ENCODE data around the gene IDUA.
A peak's percentile ranks its signal among the peaks of the same experiment; 100 is the strongest.
"Not testable (repeated sequence)": the region's sequence is repeated elsewhere in the genome, so short reads cannot be mapped to it uniquely, and the experiment has no call there.

The IDUA gene
- 18.6 to 20.8 reads per million in 2 donors for total RNA-seq

DNA sequence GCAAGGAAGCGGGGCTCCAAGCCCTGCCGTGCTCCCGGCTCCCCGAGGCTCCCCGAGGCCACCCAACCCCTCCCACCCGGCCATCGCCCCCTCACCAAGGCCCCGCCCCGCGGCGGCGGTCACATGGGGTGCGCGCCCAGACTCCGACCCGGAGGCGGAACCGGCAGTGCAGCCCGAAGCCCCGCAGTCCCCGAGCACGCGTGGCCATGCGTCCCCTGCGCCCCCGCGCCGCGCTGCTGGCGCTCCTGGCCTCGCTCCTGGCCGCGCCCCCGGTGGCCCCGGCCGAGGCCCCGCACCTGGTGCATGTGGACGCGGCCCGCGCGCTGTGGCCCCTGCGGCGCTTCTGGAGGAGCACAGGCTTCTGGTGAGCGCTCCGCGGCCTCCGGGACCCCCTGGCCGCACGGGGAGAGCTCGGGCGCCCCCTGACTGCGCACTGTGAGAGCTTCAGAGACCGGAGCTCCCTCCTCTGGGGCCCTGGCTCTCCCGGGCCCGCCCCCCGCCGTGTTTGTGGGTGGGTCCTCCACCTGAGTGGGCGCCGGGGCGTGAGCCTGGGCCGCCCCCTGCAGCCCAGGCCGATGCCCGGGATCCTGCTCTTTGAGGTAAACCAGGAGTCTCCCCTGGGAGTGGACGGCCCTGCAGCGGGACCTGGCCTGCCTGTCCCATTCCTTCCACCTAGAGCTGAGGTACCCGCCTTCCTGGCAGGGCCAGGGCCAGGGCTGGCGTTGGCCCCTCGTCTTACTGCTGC, at the start of gene IDUA:
TSS of gene IDUA (plus strand) at position 166 of the 745 bp plus-strand sequence. CDS start at position 207, 41 bp downstream.
- DNase-seq = peak; percentile 85

DNA sequence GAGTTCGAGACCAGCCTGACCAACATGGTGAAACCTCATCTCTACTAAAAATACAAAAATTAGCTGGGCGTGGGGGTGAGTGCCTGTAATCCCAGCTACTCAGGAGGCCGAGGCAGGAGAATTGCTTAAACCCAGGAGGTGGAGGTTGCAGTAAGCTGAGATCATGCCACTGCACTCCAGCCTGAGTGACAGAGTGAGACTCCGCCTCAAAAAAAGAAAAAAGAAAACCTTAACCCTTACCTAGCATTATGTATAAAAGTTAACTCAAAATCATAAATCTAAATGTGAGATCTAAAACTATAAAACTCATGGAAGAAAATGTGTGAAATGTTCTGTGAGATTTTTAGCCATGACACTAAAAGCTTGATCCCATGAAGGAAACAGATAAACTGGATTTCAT, 47.3 kb upstream of the IDUA start:
- DNase-seq = not testable (repeated sequence)

DNA sequence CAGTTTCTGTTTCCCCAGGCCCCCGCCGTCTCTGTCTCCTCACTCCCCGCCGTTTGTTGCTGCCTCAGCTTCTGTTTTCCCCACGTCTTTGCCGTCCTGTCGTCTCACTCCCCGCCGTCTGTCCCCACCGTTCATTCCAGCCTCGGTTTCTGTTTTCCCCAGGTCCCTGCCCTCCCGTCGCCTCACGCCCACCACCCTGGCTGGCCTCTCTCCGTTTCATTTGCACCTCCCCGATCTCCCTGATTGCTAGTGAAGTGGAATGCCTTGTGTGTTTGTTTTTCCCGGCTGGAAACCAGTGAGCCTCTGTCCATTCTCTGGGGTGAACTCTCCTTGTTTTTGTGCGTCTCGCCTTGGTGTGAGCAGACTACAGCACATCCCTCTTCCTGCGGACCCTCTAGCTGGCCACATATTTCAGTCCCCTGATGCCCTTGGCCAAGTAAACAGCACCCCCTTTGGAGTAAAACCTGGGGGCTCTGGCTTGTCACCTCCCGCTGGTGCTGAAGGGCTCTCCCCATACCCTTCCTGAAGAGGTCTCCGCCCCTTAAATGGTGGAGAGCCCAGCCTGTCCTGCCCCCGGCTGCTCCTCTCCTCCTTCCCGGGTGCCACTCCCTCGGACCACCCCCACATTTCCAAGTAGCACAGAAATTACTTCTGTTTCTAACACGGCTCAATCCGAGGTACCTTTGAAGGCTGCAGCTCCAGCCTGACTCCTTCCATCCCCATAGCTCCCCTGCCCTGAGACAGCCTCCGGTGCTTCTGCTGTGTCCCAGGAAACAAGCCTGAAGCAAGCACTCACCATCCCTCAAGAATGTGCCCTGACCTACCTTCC, 41.4 kb upstream of the IDUA start:
- DNase-seq = no peak

GRCh38 chr4:946103-946450, 40.8 kb upstream of the IDUA start:
- no peak for DNase-seq

- no peak for DNase-seq
These were observed 40.0 kb upstream of the IDUA start for GRCh38 chr4:946517-947471.

GRCh38 chr4:947491-947971, 39.3 kb upstream of the IDUA start:
- no peak for DNase-seq

- no peak for DNase-seq
These were observed 38.5 kb upstream of the IDUA start for GRCh38 chr4:948101-948935.

DNA sequence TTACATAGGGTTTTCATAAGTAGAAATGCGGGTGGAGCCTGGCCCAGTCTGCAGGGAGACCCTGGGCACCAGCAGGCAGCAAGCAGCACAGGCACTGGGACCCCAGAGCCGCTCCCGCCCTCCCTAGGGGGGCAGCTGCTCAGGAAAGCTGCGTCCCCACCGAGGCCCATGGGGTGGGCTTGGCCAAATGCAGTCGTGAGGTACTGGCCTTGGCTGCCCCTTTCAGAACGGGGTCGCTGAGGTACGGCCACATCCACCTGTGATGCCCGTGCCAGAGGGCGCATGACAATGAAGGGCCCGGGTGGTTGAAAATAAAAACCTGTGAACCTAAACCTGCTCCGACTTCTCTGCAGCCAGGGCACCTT, 37.9 kb upstream of the IDUA start:
- no peak for DNase-seq

DNA sequence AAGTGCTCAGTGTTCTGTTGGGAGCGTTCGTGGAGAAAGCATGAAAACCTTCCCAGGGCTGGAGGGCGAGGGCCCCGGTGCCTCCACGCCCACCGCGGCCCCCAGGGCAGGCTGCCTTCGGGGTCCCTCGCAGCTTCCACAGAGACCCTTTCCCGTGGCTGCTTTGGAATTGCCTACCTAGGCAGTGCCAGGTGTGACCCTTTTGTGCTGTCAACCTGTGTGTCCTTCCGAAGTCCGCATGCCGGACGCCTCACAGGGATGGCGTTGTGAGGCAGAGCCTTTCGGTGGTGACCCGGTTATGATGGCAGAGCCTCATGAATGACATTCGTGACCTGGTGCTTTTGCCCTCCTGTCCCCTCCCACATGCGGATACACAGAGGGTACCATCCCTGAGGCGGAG, 37.2 kb upstream of the IDUA start:
- no peak for DNase-seq

GRCh38 chr4:950136-951020, 36.5 kb upstream of the IDUA start:
- no peak for DNase-seq

- no peak for DNase-seq
These were observed 35.7 kb upstream of the IDUA start for GRCh38 chr4:951186-951585.

DNA sequence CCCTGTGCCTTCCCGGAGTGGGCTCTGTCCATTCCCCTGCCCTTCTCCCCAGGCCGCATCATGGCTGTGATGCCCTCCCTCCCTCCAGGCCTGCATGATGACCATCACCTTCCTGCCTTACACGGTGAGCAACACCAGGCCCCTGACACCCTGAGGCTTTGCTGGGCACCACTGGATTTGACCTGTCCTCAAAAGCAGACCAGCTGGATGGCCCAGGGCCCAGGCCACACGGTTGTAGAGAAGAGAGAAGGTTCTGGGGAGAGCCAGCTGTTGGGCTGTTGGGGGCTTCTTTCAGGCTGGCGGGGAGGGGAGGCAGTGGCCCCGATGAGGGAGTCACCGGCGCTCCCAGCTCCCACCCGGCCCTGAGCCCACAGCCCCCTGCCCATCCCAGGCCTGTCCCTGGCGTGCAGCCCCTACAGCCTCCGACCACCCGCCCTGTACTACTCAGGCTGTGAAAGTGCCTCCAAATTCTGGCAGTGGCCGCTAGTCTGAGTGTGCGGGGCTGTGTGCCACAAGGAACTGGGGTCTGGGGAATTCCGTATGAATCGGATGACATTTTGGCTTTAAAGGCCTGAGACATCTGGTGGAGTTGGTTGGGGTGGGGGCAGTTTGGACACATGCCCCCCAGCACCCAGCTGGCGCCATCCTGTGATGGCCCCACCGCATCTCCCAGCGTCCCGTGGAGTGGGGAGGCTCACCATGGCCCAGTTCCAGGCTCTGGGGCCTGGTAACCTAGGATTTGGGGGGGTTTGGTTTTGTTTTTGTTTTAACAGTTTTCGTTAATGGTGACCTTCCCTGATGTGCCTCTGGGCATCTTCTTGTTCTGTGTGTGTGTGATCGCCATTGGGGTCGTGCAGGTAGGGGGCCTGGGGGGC, 35.0 kb upstream of the IDUA start:
- no peak for DNase-seq

DNA sequence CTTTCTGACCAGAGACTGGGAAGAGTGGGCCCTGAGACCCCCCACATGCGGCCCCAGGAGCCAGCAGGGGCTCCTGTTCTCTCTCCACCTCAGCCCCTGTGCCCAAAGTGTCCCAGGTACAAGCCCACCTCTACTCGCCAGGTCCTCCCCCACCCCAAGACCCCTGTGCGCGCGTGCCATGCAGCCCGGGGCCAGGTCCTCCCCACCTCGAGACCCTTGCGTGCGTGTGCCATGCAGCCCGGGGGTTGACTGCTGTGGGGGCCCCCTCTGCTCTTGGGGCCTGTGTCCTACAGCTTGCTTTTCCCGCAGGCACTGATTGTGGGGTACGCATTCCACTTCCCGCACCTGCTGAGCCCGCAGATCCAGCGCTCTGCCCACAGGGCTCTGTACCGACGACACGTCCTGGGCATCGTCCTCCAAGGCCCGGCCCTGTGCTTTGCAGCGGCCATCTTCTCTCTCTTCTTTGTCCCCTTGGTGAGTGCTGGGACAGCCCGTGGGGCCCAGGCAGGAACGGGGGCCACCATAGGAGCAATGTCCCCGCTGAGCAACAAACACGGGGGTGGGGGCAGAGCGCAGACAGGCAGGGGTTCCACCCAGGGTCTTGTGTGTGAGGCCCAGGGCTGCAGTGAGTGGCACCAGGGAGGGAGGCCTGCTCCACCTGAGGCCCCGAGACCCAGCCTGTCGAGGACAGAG, 33.8 kb upstream of the IDUA start:
- no peak for DNase-seq

- DNase-seq = no peak
These were observed 33.3 kb upstream of the IDUA start for GRCh38 chr4:953574-953915.

DNA sequence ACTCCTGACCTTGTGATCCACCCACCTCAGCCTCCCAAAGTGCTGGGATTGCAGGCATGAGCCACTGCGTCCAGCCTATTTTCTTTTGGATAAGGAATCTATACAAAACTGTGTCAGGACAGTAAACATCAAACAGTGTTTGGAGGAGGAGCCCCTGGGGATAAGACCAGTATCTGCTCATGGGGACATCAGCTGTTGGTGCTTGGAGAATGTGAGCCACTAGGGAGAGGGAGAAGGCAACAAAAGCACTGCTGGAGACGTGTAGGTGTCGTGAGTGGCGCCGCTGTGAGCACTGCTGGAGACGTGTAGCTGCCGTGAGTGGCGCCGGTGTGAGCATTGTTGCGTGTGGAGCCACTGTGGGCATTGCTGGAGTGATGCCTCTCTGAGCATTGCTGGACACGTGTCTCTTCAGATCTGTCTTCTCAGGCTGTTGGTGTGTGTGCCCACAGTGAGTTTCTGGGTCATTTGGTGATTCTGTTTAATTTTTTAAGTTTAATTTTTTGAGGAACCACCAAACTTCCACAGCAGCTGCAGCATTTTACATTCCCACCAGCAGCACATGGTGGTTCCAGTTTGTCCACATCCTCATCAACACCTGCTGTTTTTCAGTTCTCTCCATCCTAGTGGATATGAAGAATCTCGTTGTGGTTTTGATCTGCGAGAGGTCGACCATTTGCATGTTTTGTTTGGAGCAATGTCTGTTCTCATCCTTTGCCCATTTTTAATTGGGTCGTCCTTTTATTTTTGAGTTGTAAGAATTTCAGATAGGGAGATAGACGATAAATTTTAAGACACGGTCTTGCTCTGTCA, 32.4 kb upstream of the IDUA start:
- DNase-seq = no peak

DNA sequence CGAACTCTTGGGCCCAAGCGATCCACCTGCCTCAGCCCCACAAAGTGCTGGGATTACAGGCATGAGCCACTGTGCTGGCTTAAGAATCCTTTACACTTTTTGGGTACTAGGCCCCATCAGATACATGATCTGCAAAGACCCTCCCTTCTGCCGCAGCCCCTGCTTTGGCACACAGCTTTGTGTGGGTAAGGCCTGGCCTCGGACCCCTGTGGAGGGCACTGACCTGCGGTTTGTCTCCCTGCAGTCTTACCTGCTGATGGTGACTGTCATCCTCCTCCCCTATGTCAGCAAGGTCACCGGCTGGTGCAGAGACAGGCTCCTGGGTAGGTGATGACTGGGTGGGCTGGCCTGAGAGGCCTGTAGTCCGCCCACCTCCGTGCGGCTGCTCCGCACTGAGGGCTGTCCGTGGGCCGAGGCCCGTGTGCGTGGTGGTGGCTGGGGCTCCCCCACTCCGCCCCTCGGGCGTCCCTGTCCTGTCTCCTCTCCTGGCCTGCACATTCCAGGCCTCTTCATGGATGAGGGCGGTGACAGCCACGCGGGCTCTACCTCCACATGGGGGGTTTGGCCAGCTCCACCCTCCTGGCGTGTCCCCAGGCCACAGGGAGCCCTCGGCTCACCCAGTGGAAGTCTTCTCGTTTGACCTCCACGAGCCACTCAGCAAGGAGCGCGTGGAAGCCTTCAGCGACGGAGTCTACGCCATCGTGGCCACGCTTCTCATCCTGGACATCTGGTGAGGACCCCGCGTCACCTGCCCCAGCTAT, 31.5 kb upstream of the IDUA start:
- DNase-seq = no peak

DNA sequence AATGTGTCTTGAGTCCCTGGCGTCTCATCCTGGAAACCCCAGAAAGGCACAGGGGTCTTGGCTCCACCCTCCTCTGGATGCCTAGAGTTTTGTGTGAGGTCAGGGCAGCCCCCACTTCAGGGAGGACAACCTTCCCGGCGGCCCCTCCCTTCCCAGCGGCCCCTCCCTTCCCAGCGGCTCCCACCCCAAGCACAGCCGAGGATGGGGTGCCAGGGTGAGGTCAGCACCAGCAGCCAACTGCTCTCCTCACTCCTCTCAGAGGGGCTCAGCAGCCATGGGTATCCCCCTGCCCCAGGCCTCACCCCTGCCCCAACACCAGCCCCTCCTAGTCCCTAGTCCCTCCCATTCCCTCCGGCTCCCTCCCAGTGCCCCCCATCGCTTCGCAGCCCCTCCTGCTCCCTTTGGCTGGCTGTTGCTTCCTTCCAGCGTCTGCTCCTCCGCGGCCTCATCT, 30.9 kb upstream of the IDUA start:
- no peak for DNase-seq

All from activated gamma-delta T cell (primary cell).